Hematopoietic multipotent progenitor cell treated with erythropoietin and hydrocortisone succinate and interleukin-3 and kit ligand, for 4 days (in vitro differentiated cells): ENCODE data around the gene TIMM23.
"Not testable (repeated sequence)": the region's sequence is repeated elsewhere in the genome, so short reads cannot be mapped to it uniquely, and the experiment has no call there.

Source experiments
- DNase-seq: peaks from one replicate; pipeline ENCODE4 v3.0.0-alpha.2; 2015

The TIMM23 gene

GRCh38 chr10:46025406-46025805 is 53.1 kb downstream of the TIMM23 start:
- no peak for DNase-seq

- DNase-seq, result no peak
Observed at GRCh38 chr10:46026106-46026505, 53.8 kb downstream of the TIMM23 start.

- peak; percentile 87 for DNase-seq
Observed at GRCh38 chr10:46028584-46029460, 56.5 kb downstream of the TIMM23 start.

- DNase-seq, result no peak
Observed at GRCh38 chr10:46029461-46030030, 57.3 kb downstream of the TIMM23 start.

GRCh38 chr10:46030091-46030937 is 58.0 kb downstream of the TIMM23 start, which contains the start of gene NCOA4:
TSS of gene NCOA4 (minus strand) at chr10:46030623. CDS start at chr10:46016680, 13,943 bp downstream.
- peak; percentile 99 for DNase-seq

GRCh38 chr10:46031648-46032532 is 59.6 kb downstream of the TIMM23 start:
- peak; percentile 74 for DNase-seq

- DNase-seq, result peak; percentile 46
Observed at GRCh38 chr10:46033602-46034011, 61.3 kb downstream of the TIMM23 start.

- no peak for DNase-seq
Observed at GRCh38 chr10:46035923-46036849, 63.9 kb downstream of the TIMM23 start.

- no peak for DNase-seq
Observed at GRCh38 chr10:46037107-46037825, 65.0 kb downstream of the TIMM23 start.

- no peak for DNase-seq
Observed at GRCh38 chr10:46040004-46040403, 67.7 kb downstream of the TIMM23 start.

GRCh38 chr10:46042527-46042926 is 70.2 kb downstream of the TIMM23 start:
- DNase-seq, result no peak

GRCh38 chr10:46046261-46046660 is 74.0 kb downstream of the TIMM23 start, which contains the start of gene MSMB:
TSS of gene MSMB (minus strand) at chr10:46046269. CDS start at chr10:46046237, 32 bp downstream.
- DNase-seq, result no peak

- DNase-seq, result no peak
Observed at GRCh38 chr10:46048152-46048551, 75.9 kb downstream of the TIMM23 start.

- not testable (repeated sequence) for DNase-seq
Observed at GRCh38 chr10:46049497-46049831, 77.2 kb downstream of the TIMM23 start.

GRCh38 chr10:46050941-46051623 is 78.8 kb downstream of the TIMM23 start:
- DNase-seq, result peak; percentile 59

GRCh38 chr10:46052057-46052790 is 79.9 kb downstream of the TIMM23 start:
- no peak for DNase-seq

GRCh38 chr10:46052791-46053375 is 80.6 kb downstream of the TIMM23 start:
- no peak for DNase-seq
